ENCODE results near the gene LYPD1.

The LYPD1 gene

DNA sequence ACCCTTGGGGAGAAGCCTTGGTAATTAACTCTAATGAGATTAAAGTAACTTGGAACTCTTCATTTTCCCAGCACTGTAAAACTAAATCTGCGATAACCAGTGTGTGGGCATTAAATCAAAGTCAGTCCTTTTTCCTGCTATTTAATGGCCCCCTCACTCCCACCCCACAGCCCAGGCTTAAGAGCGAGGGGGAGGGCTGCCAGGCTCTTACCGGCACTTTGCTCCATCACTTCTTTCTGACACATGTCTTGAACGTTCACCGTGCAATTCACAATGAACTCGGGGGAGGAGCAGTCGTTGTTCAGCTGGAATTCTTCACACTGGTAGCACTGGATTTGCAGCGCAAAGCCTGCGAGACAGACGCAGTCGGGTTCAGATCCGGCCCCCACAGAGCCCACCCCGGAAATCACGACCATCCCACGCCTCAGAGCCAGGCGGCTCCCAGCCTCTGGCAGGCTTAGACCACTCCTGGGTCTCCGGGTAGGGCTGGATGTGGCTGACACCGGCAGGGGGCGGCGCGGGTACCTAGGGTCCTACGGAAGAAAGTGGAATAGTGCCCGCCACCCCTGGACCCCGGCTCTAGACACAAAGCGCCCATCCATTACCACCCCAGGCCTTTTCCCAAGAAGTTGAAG is 1.7 kb downstream of the LYPD1 start:
- DNase-seq, result peak; percentile 10

DNA sequence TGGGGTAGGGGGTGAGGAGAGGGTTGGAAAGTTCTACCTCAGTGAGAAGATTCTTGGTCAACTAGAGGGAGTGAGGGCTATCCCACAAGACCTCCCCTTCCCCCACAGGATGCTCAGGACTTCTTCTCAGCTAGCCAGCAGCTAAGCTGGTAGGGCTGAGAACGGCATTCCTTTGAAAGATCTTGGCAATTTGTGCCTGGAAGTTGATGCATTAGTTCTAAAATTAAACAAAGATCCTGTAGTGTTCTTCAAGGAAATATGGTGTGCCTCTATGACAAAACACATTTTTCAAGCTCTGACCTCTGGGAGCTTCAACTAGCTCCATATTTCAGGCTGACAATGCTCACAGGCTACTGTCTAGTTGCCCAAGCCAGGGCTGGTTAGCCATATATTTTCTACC is 2.3 kb downstream of the LYPD1 start:
- DNase-seq, result no peak

DNA sequence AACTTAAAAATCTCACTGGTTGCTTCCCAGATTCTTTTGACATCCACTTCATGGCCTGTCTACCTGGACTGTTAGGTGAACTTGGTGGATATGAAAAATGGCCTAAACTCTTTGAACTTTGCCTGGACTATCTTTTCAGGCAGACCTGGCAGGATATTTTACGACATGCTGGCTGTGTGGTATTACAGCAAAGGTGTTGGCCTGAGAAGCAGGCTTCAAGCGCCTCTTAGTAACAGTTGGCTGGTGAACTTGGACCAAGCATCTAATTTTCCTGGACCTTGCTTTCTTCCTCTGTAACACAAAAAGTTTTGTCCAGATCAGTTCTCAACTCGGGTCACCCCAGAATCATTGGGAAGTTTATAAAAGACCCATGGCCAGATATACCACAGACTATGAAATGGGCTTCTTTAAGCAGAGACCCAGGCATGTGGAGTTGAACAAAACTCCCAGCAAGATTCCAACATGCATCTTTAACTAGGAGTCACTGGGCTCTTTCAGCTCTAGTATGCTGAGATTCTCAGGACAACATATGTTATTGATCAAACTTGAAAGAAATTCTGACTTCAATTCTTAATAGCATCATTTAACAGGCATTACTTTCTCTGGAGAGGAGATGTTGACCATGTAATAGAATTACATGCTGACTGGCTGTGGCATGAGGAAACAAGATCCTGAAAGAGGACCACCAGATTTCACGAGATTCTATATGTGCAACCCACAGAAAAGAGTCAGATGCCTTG is 4.4 kb downstream of the LYPD1 start:
- DNase-seq, result no peak

DNA sequence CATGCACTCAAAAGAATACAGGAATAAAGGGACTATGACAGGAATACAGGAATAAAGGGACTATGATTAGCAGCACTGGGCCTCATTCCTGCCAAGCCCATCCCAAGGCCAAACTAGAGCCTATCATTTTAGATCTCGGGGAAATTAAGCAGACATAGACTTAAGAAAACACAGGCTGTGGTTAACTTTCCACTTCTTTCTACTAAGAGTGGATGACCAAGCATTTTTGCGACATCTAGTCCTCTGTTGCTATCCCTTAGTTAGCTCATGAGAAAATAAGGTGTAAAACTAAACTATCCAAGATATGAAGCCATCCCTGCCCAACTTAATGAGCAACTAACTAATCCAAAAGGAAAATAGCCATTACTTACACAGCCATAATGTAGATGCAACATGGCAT is 5.9 kb downstream of the LYPD1 start:
- DNase-seq, result no peak

DNA sequence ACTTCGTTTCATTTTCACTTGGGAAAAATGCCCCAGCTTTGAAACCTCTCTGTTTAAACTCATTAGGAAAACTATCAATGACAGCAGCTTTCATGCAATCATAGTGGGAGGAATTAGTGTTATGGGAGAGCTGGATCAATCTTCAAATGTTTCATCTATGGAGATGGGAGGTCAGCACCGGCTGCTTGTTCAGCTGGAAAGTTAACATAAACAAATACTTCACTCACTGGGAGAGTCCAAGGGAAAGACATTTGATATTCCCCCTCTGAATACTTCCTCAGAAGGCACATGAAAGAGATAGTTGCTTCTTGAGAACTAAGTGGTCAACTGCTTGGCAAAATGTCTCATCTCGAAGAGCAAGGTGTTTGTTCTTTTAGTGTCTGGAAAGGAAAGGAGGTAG is 7.3 kb downstream of the LYPD1 start:
- no peak for DNase-seq

DNA sequence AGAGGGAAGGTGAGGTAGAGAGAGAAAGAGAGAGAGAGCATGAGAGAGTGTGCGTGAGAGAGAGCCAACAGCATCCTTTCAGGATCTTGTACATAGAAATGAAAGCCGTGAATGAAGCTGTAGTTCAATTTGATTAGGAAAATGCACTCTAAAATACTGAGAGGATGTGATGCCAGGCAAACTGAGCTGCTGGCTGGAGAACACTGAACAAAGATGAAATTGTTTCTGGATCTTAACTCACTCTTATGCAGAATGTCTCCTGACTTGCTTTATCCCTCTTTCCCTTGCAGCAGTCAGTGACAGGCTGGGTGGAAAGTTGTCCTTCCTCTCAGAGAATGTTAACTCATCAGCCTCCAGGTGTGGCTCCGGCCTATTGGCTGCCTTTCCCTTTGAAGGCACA is 10.7 kb downstream of the LYPD1 start:
- no peak for DNase-seq

DNA sequence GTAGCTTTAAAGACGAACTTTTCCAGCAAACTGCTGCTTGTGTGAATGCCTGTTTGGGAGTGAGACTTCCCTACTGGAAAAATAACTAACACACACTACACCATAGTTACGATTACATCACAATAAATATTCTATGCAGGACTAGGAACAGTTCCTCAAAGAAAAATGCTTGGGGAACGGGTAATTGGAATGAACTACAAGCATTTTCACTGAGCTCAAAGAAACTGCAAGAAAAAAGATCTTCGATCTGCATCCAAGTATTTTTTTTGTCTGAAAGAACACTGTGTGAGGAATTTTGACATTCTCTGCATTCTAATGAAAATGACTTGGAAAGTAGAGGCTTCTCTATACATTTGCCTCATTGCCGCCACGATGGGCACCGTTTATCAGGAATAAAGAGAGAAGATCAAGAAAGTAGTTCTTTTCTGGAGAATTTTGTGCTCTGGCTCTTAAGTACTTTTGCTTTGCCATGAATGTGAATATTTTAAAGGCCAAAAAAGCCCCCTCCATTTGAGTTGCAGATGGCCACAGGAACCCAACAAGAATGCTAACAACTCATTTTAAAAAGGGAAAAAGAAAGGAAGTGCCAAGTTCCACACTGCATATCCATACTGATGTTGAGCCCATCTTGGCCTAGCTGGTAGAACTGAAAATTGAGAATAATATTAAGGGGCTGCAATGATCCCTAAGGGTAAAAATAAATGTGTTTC is 13.6 kb downstream of the LYPD1 start:
- DNase-seq, result no peak

DNA sequence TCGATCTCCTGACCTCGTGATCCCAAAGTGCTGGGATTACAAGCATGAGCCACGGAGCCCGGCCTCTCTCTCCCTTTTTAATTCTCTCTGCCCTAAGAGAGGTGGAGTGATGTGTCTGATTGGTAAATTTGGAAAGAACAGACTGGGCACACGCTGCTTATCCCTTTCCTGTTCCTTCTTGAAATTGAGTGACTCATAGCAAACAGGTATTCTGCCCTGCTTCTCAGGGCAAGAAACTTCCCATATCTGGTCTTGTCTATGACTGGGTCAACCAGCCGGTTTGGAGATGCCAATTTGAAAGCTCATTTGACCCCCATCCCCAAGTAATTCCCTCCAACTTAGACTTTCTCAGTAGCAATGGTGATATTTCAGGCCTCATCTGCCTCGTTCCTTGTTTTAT is 15.0 kb downstream of the LYPD1 start:
- DNase-seq, result no peak

DNA sequence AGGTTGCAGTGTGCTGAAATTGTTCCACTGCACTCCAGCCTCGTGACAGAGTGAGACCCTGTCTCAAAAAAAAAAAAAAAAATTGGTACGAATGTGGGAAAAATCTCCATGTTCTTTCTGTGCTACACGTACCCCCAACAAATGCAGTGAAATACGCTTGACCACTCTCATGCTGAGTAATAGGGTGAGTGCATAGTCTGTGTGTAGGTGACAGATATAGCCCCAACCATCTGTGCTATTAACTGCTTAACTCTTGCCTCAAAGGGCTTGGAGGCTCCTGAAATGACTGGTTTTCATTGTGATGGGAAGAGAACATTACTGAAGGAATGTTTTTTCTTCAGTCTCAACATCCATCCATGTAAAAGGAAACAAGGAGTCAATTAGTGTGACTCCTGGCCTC is 15.7 kb downstream of the LYPD1 start:
- no peak for DNase-seq

DNA sequence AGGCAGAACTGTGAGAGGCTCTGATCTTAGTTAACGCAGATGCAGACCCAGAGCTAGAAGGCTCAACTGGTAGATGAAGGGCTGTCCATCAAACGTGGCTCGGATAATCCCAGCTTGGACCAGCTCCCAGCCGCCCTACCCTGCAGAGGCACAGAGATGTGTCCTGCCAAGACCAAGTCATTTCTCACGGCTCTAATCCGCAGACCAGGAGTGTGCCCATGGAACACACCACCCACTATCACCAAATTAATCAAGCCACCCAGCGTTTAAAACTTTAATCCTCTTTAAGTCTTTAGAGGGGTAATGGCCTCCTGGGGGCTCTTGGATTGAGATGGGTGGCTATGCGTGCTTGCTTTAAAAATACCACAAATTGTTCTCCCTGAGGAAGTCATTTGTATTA is 17.5 kb downstream of the LYPD1 start:
- no peak for DNase-seq

DNA sequence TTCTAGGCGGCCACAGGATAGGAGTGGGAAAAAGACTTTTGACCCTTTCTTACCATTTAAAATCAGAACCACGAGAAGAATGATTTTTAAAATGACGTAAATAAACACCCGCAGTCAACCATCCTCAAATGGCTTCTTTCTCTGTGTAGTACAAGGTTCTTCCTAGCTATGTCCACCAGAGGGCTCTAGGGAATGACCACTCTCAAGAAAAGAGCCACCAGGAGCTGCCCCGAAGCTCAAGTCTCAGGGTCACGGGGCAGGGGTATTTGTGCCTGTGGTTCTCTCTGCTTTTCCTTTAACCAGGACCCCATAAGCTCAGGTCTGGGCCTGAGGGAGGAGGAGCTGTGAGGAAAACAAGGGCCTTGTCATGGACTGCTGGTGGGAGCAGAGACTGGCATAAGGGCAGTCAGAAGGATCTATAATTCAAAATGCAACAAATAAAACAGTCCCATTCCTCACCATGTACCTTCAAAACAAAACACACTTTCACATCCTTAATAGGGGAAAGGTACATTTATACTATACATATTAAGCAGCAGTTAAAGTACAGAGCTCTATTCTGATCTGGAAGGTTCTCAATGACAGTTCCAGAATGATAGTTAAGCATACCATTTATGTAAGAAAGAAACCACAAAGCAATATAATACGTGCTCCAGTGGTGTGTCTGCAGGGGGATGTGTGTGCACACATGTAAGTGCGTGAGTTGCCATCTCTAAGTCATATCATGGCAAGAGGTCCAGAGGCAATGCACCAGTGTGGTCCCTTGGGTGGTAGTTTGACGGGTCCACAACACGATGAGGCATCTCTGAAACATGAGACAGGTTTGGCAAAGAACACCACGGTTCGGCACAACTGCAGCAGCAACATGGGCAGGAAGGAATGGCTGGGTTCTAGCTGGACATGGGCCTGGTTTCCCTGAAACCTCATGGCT is 18.6 kb downstream of the LYPD1 start:
- peak; percentile 10 for DNase-seq

DNA sequence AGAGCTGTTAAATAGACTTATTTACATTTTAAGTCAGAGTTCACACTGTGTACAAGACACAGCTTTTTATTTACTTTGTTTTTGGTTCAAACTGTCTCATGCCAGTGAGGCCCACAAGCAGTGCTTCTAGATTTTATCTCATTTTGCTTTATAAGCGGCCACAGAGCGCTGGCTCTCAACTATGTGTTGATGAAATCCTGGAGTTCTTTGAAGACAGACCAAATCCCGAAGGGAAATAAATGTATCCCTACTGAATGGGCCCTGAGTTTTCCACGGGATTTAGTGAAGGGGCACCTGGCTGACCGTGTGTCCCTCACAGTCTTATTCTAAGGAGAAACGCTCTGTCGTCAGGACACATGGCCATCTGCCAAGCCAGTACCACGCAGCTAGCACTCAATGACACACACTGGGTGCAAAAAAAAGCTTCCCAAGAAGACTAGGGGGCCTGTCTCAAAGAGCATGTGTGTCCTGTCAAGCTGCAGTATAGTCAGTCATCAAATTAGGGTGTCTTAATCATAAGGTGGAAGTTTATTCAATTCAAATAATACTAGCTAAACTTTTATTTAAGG is 23.4 kb downstream of the LYPD1 start:
- no peak for DNase-seq

DNA sequence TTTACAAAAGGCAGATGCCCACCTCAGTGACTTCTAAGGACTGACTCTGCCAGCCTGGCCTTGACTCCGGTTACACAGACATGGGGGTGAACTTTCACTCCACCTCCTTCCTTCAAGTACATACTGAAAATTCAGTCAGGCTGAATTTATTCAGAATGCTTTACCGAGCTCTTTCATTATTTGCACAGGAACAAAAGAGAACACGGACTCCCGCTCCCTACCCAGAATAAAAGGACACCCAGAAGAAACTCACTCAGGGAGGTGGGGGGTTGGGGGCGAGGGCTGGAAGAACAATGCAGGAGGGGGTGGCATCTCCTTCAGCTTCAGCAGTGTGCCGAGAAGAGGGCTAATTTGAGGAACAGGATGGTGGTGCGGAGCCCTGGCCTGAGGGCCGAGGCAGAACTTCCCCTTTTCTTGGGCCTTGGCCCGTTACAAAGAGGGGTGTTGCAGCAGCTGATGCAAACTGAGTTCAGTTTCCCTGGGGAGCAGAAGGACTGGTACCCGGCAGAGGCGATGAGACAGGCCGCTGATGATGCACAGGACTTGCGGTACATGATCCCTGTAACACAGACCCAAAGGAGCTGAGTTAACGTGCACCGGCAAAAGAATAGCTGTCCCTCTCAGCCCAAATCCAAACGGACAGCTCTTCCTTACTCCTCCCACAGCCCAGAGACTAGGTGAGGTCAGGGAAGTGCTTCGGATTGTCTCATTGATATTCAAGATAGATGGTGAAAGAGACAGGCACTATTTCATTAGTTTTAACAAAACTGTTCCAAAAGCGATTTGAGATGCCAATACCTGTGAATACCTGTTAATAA is 24.1 kb downstream of the LYPD1 start:
- no peak for DNase-seq

DNA sequence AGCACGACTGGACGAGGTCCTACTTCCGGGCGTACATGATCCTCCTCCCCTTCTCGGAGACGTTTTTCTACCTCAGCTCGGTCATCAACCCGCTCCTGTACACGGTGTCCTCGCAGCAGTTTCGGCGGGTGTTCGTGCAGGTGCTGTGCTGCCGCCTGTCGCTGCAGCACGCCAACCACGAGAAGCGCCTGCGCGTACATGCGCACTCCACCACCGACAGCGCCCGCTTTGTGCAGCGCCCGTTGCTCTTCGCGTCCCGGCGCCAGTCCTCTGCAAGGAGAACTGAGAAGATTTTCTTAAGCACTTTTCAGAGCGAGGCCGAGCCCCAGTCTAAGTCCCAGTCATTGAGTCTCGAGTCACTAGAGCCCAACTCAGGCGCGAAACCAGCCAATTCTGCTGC is 24.8 kb downstream of the LYPD1 start:
- DNase-seq, result no peak

DNA sequence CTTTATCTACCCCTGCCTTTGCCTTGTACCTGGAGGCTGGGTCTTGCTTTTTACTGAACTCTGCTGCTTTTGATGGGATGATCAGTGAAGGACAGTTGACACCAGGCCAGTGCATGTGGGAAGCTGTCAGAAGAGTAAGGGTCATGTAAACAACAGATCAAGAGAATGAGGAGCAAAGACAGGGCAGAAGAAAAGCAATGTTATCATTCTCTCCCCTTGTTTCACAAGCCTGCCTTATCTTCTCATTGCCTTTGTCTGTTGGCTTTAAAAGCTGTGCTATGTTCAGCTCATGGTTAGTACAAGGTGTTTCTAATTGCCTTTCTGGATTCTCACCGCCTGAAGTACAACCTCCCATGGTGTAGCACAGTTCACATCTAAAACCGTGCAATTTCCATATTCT is 27.6 kb downstream of the LYPD1 start:
- DNase-seq, result no peak

DNA sequence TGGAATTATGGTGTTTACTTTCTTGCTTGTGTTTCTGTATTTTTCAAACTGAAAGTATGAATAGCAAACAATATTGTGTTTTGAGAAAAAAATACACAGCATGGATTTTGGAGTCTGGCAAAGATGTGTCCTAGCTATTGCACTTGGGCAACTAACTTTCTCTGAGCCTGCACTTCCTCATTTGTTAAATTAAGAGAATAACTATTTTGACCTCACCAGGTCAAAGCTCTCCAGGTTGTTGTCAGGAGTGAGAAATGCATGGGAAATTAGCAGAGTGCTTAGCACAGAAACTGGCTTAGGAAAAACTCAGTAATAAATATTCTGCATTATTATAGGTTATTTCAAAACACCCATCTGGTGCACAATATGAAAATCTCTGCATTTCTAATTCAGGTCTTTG is 28.2 kb downstream of the LYPD1 start:
- DNase-seq, result no peak

DNA sequence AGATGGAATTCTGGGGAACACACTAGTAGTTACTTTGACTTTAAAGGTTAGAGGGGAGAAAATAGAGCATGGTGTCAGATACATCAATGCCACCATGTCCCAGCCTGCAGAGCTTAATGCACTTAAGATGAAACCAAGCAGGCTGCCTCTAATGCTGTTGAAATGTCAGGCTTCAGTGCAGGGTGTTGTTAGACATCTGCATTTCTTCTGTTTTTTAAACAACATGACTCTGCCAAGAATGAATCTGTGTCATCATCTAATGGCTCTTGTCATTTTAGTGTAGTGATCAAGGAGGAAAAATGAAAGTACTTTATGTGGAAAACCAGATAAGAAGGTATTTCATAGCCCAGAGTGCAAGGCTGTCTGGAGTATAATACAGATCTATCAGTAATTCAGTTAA is 29.9 kb downstream of the LYPD1 start:
- DNase-seq, result no peak

DNA sequence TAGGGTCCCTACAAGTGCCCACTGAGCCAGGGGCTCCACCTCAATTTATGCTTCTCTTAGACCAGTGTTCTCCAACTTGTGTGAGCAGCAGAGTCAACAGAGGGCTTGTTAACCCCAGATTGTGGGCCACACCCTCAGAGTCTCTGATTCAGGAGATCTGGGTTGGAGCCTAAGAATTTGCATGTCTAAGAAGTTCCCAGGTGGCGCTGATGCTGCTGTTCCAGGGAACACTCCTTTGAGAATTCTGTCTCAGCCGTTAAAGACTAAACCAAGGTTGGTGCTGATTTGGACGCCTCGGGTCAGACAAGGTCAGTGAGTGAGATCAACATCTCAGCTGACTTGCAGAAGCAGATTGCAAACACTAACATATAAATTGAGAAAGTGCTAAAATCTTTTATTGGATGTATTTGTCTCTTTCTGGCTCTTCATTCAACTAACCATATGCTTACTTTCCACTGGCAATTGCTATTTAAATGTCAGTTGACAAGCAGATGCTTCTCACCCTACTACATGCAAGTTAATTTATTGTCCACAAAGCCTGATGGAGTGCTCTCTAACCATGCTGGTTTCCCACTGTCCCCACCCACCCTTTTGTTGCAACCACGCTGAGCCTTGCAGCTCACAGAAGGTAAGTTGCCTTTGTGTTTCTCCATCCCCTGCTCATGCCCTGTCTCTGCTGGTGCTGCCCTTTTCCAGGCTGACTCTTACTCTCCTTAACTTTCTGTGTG is 31.5 kb downstream of the LYPD1 start:
- no peak for DNase-seq

DNA sequence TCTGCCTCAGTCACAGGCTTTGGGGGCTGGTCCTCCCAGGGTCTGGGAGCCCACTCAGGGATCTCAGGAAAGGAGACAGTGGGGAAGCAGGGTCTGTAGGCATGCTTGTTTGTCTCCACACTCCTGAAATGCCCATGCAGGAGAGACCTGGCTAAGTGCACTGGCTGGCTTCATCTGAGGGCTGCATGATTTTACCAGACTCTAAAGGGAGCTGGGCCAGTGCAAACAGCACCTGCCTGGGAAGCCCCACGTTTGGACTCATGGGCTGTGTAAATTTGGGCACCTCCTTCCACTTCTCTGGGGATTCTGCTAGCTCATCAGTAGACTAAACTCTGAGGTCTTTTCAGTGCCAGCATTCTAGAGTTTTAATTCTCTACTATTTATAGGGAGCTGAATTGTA is 33.7 kb downstream of the LYPD1 start:
- DNase-seq, result no peak

DNA sequence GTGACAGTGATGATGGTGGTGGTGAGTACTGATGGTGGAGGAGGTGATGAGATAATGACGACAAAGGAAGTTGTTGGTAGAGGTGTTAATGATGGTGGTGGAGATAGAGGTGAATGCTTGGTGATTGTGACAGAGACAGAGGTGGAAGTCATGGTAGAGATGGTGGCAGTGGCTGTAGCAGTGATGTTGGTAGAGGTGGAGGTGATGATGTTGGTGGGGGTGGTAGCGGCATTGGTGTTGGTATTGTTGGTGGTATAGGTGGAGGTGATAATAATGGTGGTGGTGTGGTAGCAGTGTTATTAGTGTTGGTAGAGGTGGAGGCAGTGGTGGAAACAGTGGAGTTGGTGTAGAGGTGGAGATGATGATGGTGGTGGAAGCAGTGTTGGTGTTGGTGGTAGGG is 36.4 kb downstream of the LYPD1 start:
- no peak for DNase-seq

DNA sequence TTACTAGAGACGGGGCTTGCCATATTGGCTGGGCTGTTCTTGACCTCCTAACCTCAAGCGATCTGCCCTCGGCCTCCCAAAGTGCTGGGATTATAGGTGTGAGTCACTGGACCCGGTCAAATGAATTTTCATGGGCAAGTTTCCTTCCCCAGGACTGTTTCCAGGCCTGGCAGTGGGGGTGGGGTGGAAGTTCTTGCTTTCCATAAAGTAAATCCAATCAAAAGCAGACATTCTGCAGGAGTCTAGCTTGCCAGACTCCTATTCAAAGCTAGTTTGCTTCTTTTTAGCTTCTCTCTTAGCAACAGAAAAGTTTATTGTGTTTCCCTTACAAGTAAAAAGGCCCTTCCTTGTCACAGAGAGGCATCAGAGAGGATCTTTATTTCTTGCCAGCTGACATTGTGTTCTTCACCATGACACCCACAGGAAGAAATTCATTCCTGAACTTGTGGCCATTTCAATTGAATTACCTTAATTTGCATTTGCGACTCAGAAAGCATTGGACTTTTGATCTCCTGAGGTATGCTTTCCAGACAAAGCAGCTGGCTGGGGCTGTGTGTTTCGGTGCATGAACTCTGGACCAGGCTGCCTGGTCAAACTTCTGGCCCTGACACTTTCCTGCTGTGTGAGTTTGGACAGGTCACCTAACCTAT is 37.9 kb downstream of the LYPD1 start:
- no peak for DNase-seq

All from NCI-H510A (cell line).